ENCODE results near the gene PHIP. TPM values are rescaled to one million over a fixed set of nuclear protein-coding genes. Genes with fewer than 3 reads are reported as not detected.
A peak's percentile ranks its signal among the peaks of the same experiment; 100 is the strongest.

The PHIP gene
- total RNA-seq, 1 experiment from 2014 or later = 26.5 TPM

- H3K27ac Mint-ChIP-seq (ENCODE audit: low read depth, unreplicated experiment) = peak overlapping the region; percentile 55
- intact Hi-C loops (cut with micrococcal nuclease) = no loop called here
- peaks cover 10% of the 10 kb centered on the region for H3K4me1 Mint-ChIP-seq (ENCODE audit: insufficient read depth, unreplicated experiment)
- peaks cover 42% of the 10 kb centered on the region for H3K36me3 Mint-ChIP-seq (ENCODE audit: insufficient read depth, unreplicated experiment)
- TF ChIP-seq, protein P1, sequence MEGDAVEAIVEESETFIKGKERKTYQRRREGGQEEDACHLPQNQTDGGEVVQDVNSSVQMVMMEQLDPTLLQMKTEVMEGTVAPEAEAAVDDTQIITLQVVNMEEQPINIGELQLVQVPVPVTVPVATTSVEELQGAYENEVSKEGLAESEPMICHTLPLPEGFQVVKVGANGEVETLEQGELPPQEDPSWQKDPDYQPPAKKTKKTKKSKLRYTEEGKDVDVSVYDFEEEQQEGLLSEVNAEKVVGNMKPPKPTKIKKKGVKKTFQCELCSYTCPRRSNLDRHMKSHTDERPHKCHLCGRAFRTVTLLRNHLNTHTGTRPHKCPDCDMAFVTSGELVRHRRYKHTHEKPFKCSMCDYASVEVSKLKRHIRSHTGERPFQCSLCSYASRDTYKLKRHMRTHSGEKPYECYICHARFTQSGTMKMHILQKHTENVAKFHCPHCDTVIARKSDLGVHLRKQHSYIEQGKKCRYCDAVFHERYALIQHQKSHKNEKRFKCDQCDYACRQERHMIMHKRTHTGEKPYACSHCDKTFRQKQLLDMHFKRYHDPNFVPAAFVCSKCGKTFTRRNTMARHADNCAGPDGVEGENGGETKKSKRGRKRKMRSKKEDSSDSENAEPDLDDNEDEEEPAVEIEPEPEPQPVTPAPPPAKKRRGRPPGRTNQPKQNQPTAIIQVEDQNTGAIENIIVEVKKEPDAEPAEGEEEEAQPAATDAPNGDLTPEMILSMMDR (IDR thresholded peaks at IDR 0.05; ENCODE audit: unreplicated experiment) = no peak
- H3K9me3 Mint-ChIP-seq (ENCODE audit: unreplicated experiment) = no peaks in the 10 kb centered on the region
- CTCF ChIA-PET = interaction anchor here (1.2 kb wide), 1 partner anchor 12 kb away, joined by 3 read pairs; no protein-coding TSS in a partner anchor
- H3K4me3 Mint-ChIP-seq (ENCODE audit: unreplicated experiment) = no peak overlapping the region
- DNase-seq (ENCODE audit: unreplicated experiment) = no peak
- BruUV-seq (replicated peaks) = no TSS peak
- H3K27me3 Mint-ChIP-seq (ENCODE audit: insufficient read depth, unreplicated experiment) = no peaks in the 10 kb centered on the region
- POLR2A ChIA-PET = interaction anchor here (0.9 kb wide), 1 partner anchor 14 kb away, joined by 3 read pairs; no protein-coding TSS in a partner anchor
These were observed 47.5 kb downstream of the PHIP start for GRCh38 chr6:79030511-79030910.

- H3K36me3 Mint-ChIP-seq (ENCODE audit: insufficient read depth, unreplicated experiment) = peaks cover 42% of the 10 kb centered on the region
- H3K27ac Mint-ChIP-seq (ENCODE audit: low read depth, unreplicated experiment) = peak overlapping the region; percentile 55
- intact Hi-C loops (cut with micrococcal nuclease) = no loop called here
- CTCF ChIA-PET = interaction anchor here (1.2 kb wide), 1 partner anchor 11 kb away, joined by 3 read pairs; no protein-coding TSS in a partner anchor
- no peak for DNase-seq (ENCODE audit: unreplicated experiment)
- BruUV-seq (replicated peaks) = no TSS peak
- TF ChIP-seq, protein P1 (IDR thresholded peaks at IDR 0.05; ENCODE audit: unreplicated experiment) = no peak
- H3K9me3 Mint-ChIP-seq (ENCODE audit: unreplicated experiment) = no peaks in the 10 kb centered on the region
- no peaks in the 10 kb centered on the region for H3K27me3 Mint-ChIP-seq (ENCODE audit: insufficient read depth, unreplicated experiment)
- peaks cover 8% of the 10 kb centered on the region for H3K4me1 Mint-ChIP-seq (ENCODE audit: insufficient read depth, unreplicated experiment)
- POLR2A ChIA-PET = interaction anchor here (0.9 kb wide), 1 partner anchor 15 kb away, joined by 3 read pairs; no protein-coding TSS in a partner anchor
- no peak overlapping the region for H3K4me3 Mint-ChIP-seq (ENCODE audit: unreplicated experiment)
These were observed 48.0 kb downstream of the PHIP start for GRCh38 chr6:79030023-79030422.

DNA sequence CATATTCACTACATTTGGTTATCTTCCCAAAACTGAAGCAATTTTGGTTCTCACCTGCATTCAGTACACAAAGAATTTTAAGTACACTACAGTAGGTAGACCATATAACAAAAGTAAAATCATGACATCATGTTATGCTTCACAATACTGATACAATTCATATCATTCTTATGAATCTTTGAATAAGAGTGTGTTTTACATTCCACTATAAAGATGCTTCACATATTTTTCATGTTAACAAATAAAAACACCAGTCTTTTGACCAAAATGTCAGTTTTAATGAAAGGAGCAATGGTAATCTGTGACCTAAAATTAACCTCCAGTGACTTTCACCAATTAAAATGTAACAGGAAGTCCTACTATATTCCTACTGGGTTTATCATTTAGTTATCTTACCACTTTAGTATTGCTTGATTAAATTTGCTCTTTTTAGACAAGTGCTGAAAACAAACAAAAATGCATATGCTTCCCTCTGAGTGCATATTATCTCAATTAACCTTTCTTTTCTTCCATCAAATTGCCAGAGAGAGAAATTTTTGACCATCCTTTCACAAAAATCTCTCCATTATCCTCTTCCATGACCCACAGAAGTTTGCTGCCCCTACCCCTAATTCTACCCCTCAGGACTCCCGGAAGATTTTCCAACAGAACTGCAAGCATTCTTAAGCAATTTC, 49.3 kb downstream of the PHIP start:
- TF ChIP-seq, protein P1 (IDR thresholded peaks at IDR 0.05; ENCODE audit: unreplicated experiment) = no peak
- peak overlapping the region; percentile 72 for H3K27ac Mint-ChIP-seq (ENCODE audit: low read depth, unreplicated experiment)
- H3K4me3 Mint-ChIP-seq (ENCODE audit: unreplicated experiment) = no peak overlapping the region
- CTCF ChIA-PET = no interaction called here
- POLR2A ChIA-PET = no interaction called here
- no peaks in the 10 kb centered on the region for H3K27me3 Mint-ChIP-seq (ENCODE audit: insufficient read depth, unreplicated experiment)
- H3K9me3 Mint-ChIP-seq (ENCODE audit: unreplicated experiment) = no peaks in the 10 kb centered on the region
- peaks cover 5% of the 10 kb centered on the region for H3K4me1 Mint-ChIP-seq (ENCODE audit: insufficient read depth, unreplicated experiment)
- no peak for DNase-seq (ENCODE audit: unreplicated experiment)
- BruUV-seq (replicated peaks) = no TSS peak
- intact Hi-C loops (cut with micrococcal nuclease) = no loop called here
- peaks cover 38% of the 10 kb centered on the region for H3K36me3 Mint-ChIP-seq (ENCODE audit: insufficient read depth, unreplicated experiment)

DNA sequence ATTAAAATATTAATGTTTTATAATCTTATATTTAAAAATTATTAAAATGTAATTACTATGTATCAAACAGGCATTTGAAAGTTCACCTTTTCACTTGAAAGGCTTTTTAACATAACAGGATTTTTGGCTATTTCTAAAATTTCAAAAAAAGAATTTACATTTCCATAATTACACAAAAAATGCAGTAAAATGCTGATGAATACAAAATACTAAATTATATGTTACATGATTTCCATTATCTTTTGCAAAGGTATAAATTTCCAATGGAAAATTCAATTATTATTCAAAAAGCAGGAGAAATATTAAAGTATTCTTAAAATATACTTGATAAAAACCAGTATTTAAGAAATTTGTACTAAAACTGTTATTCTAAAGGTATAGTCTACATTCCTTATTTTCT, 66.1 kb downstream of the PHIP start:
- Mint-ChIP-seq H3K4me1 (ENCODE audit: insufficient read depth, unreplicated experiment) (no peaks in the 10 kb centered on the region), H3K9me3 (ENCODE audit: unreplicated experiment) (no peaks in the 10 kb centered on the region), H3K27ac (ENCODE audit: low read depth, unreplicated experiment) (no peak overlapping the region), H3K27me3 (ENCODE audit: insufficient read depth, unreplicated experiment) (no peaks in the 10 kb centered on the region), H3K36me3 (ENCODE audit: insufficient read depth, unreplicated experiment) (peaks cover 76% of the 10 kb centered on the region), H3K4me3 (ENCODE audit: unreplicated experiment) (no peak overlapping the region)
- no TSS peak for BruUV-seq (replicated peaks)
- intact Hi-C loops (cut with micrococcal nuclease) = no loop called here
- CTCF ChIA-PET = no interaction called here
- DNase-seq (ENCODE audit: unreplicated experiment) = no peak
- TF ChIP-seq, protein P1 (IDR thresholded peaks at IDR 0.05; ENCODE audit: unreplicated experiment) = no peak
- POLR2A ChIA-PET = interaction anchor here (0.6 to 1.6 kb wide), 4 partner anchors 26 to 145 kb away, joined by 3 to 4 read pairs (median 4); partner anchors contain the start of gene PHIP

Measured in MCF 10A (cell line).